Fibroblast of mammary gland (primary cell): Measurements from ENCODE around the gene FIG4.
"Not testable (repeated sequence)": the region's sequence is repeated elsewhere in the genome, so short reads cannot be mapped to it uniquely, and the experiment has no call there.

ENCODE experiments used
- DNase-seq: peaks from one replicate; pipeline ENCODE4 v3.0.0-alpha.2; 2010; ENCODE audit warnings: low read depth
- H3K4me3 ChIP-seq: 2 replicates; pipeline ENCODE4 v1.5.1; 2011; ENCODE audit warnings: low read depth, mild to moderate bottlenecking, low read length, moderate library complexity; ENCODE audit not compliant: control insufficient read depth
- TF ChIP-seq, protein P1 (sequence below): conservative IDR thresholded peaks from 2 replicates; pipeline ENCODE4 v1.5.1; 2011; ENCODE audit warnings: low read depth, low read length, inconsistent platforms; ENCODE audit not compliant: control insufficient read depth, insufficient read depth

The FIG4 gene

DNA sequence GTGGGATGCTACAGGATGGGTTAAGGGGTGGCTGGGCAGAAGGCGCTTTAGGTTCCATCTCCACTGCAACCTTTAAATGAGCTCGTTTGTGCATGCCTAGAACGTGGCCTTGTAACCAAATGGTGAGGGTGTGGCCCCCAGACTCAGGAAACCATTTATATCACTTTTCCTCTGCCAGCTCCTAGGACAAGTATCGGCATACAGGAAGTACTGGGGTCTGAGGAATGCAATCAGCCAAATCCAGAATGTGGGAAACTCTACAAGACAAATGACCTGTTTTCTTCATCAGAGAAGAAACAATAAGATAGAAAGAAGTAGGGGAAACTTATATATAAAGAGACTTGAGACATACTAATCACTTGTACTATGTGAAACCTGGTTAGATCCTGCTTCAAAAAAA lies 21.3 kb upstream of the FIG4 start:
- TF ChIP-seq, protein P1, sequence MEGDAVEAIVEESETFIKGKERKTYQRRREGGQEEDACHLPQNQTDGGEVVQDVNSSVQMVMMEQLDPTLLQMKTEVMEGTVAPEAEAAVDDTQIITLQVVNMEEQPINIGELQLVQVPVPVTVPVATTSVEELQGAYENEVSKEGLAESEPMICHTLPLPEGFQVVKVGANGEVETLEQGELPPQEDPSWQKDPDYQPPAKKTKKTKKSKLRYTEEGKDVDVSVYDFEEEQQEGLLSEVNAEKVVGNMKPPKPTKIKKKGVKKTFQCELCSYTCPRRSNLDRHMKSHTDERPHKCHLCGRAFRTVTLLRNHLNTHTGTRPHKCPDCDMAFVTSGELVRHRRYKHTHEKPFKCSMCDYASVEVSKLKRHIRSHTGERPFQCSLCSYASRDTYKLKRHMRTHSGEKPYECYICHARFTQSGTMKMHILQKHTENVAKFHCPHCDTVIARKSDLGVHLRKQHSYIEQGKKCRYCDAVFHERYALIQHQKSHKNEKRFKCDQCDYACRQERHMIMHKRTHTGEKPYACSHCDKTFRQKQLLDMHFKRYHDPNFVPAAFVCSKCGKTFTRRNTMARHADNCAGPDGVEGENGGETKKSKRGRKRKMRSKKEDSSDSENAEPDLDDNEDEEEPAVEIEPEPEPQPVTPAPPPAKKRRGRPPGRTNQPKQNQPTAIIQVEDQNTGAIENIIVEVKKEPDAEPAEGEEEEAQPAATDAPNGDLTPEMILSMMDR: no peak
- no peak overlapping the region for H3K4me3 ChIP-seq
- no peak for DNase-seq

DNA sequence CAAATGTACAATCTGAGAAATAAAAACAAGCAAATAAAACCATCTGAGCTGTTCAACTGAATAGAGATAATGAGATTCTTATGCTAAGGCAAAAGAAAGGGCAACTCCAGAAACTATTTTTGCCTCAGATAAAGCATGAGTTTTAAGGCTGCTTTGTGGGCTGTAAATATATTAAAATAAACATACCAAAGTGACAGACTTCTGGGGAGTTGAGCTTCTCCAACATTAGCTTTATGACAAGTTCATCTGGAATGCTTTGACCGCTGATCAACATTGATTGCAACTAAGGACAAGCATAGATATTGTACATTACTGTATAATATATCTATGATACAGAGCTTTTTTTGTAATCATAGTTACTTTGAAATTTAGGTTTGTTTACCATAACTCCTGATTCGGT lies 19.4 kb upstream of the FIG4 start:
- TF ChIP-seq, protein P1: no peak
- DNase-seq: peak; percentile 45
- no peak overlapping the region for H3K4me3 ChIP-seq

DNA sequence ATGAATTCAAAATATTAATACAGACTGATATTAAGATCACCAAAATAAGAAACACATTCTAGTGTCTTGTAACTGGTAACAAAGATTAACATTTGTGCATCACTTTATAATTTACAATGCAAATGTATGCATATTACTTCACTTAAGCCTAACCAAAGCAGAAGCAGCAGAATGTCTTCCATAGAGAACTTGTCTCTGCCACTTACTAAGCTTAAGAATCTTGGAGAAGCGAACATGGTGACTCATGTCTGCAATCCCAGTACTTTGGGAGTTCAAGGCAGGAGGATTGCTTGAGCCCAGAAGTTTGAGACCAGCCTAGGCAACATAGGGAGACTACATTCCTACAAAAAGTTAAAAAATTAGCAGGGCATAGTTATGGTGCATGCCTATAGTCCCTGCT lies 18.9 kb upstream of the FIG4 start:
- TF ChIP-seq, protein P1: no peak
- no peak overlapping the region for H3K4me3 ChIP-seq
- peak; percentile 40 for DNase-seq

DNA sequence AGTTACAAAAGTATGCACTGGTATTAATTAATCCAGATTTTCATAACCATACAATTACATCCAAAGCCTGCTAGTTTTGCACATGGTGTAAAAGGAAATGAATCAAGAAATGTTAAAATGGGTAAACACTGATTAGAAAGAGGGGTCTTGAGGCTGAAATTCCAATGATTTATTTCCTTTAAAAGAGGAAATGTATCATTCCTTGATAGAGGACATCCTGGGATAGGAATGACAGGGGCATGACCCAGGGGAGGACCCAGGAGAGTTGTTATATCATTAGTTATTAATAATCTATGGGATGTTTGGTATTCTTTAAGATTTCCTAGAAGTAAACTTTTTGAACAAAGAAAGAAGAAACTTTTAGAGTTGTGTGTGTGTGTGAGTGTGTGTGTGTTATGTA lies 18.3 kb upstream of the FIG4 start:
- no peak overlapping the region for H3K4me3 ChIP-seq
- no peak for DNase-seq
- TF ChIP-seq, protein P1: no peak

DNA sequence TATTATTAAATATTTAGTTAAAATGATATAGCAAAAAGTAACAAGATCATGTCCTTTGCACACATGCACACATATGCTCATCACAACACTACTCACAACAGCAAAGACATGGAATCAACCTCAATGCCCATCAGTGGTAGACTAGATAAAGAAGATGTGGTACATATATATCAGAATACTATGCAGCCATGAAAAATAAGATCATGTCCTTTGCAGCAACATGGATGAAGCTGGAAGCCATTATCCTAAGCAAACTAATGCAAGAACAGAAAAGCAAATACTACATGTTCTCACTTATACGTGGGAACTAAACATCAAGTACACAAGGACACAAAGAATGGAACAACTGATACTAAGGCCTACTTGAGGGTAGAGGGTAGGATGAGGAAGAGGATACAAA lies 14.4 kb upstream of the FIG4 start:
- TF ChIP-seq, protein P1: no peak
- no peak overlapping the region for H3K4me3 ChIP-seq
- no peak for DNase-seq

DNA sequence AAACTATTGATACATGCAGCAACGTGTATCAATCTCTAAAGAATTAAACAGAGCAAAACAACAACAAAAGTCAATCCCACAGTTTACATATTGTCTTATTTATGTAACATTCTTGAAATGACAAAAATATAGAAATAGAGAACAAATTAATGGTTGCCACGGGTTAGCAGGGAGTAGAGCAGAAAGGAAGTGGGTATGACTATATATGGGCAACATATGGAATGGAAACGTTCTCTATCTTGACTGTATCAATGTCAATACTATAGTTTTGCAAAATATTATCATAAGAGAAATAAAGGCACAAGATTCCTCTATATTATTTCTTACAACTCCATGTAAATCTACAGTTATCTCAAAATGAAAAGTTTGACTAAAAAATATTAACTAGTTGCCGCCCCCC lies 12.9 kb upstream of the FIG4 start:
- H3K4me3 ChIP-seq: no peak overlapping the region
- TF ChIP-seq, protein P1: no peak
- no peak for DNase-seq

DNA sequence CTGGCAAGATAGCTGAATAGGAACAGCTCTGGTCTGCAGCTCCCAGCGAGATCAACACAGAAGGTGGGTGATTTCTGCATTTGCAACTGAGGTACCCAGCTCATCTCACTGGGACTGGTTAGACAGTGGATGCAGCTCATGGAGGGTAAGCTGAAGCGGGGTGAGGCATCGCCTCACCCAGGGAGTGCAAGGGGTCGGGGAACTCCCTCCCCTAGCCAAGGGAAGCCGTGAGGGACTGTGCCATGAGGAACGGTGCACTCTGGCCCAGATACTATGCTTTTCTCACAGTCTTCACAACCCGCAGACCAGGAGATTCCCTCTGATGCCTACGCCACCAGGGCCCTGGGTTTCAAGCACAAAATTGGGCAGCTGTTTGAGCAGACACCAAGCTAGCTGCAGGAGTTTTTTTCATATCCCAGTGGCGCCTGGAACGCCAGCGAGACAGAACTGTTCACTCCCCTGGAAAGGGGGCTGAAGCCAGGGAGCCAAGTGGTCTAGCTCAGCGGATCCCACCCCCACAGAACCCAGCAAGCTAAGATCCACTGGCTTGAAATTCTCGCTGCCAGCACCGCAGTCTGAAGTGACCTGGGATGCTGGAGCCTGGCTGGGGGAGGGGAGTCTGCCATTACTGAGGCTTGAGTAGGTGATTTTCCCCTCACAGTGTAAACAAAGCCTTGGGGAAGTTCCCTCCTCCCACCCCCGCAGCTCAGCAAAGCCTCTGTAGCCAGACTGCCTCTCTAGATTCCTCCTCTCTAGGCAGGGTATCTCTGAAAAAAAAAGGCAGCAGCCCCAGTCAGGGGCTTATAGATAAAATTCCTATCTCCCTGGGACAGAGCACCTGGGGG lies 12.2 kb upstream of the FIG4 start:
- not testable (repeated sequence) for H3K4me3 ChIP-seq, DNase-seq
